Stimulated activated CD4-positive, alpha-beta T cell treated with anti-CD3 and anti-CD28 coated beads, Interleukin-1b, Interleukin-23, amount 100 ng/mL, for 24 hours (primary cell): ENCODE measurements around the gene LONRF2.
A peak's percentile ranks its signal among the peaks of the same experiment; 100 is the strongest.
"Not testable (repeated sequence)": the region's sequence is repeated elsewhere in the genome, so short reads cannot be mapped to it uniquely, and the experiment has no call there.

Experiments
- DNase-seq, 4 experiments: peaks; one replicate each; pipeline ENCODE4 v3.0.0-alpha.2; 2020; ENCODE audit warnings: low read depth in 4 of 4, low spot score in 1 of 4

Gene LONRF2

GRCh38 chr2:100321866-100322820 is at the start of gene LONRF2:
LONRF2 (minus strand) TSS chr2:100322501; CDS start chr2:100322093, 408 bp downstream.
- DNase-seq, result no peak

- no peak for DNase-seq
These were observed 44.9 kb upstream of the LONRF2 start for GRCh38 chr2:100367163-100367562.

- DNase-seq, result no peak
These were observed 43.1 kb upstream of the LONRF2 start for GRCh38 chr2:100365434-100365833.

GRCh38 chr2:100362269-100362668 is 40.0 kb upstream of the LONRF2 start:
- DNase-seq, result not testable (repeated sequence)

- no peak for DNase-seq
These were observed 37.3 kb upstream of the LONRF2 start for GRCh38 chr2:100359576-100359975.

- no peak for DNase-seq
These were observed 36.3 kb upstream of the LONRF2 start for GRCh38 chr2:100358554-100358953.

- DNase-seq, result no peak
These were observed 30.2 kb upstream of the LONRF2 start for GRCh38 chr2:100352521-100352920.

GRCh38 chr2:100350661-100351185 is 28.4 kb upstream of the LONRF2 start:
- no peak for DNase-seq

- DNase-seq, result not testable (repeated sequence)
These were observed 22.8 kb upstream of the LONRF2 start for GRCh38 chr2:100345144-100345543.

- DNase-seq, result no peak
These were observed 22.1 kb upstream of the LONRF2 start for GRCh38 chr2:100344433-100344832.

- DNase-seq, result not testable (repeated sequence)
These were observed 20.2 kb upstream of the LONRF2 start for GRCh38 chr2:100342466-100342865.

GRCh38 chr2:100339823-100340222 is 17.5 kb upstream of the LONRF2 start:
- DNase-seq, result no peak

GRCh38 chr2:100334929-100335328 is 12.6 kb upstream of the LONRF2 start:
- no peak for DNase-seq

- DNase-seq, result no peak
These were observed 5.4 kb upstream of the LONRF2 start for GRCh38 chr2:100327742-100328141.

- peak in 1 of 4 experiments; percentile 2 for DNase-seq
These were observed 979 bp downstream of the LONRF2 start for GRCh38 chr2:100321179-100321865.

GRCh38 chr2:100320547-100321178 is 1.6 kb downstream of the LONRF2 start:
- no peak for DNase-seq

GRCh38 chr2:100317634-100318033 is 4.7 kb downstream of the LONRF2 start:
- no peak for DNase-seq

GRCh38 chr2:100309973-100310719 is 12.2 kb downstream of the LONRF2 start:
- DNase-seq, result no peak

- no peak for DNase-seq
These were observed 13.0 kb downstream of the LONRF2 start for GRCh38 chr2:100309311-100309710.

GRCh38 chr2:100303744-100304143 is 18.6 kb downstream of the LONRF2 start:
- no peak for DNase-seq

GRCh38 chr2:100302585-100302892 is 19.8 kb downstream of the LONRF2 start:
- no peak for DNase-seq
